NCI-H1930 (cell line): ENCODE measurements around the gene TPST2.

ENCODE experiments used
- DNase-seq, 2 experiments: peaks; one replicate each; lab custom pipeline; 2025; lab: John Stamatoyannopoulos, UW

TPST2 gene

DNA sequence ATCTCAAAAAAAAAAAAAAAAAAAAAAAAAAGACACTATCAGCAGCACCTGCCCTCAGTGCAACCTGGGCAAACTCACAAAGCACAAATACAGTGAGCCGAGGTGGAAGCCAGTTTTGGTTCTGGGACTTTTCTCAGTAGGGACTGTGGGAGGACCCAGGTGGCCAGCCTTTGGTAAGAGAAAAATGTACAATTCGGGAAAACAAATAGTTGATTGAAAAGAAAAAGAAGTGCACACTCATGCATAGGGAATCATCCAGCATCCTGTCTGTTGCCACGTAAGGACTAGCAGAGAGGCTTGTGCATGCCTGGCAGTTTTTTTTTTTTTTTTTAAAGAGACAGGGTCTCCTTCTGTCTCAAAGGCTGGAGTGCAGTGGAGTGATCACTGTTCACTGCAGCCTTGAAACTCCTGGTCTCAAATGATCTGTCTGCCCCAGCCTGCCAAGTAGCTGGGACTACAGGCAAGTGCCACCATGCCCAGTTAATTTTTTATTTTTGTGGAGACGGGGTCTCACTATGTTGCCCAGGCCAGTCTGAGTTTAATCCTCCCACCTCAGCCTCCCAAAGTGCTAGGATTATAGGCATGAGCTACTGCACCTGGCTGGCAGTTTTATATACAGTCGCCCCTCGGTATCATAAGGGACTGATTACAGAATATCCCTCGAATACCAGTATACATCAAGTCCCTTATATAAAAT, 36.7 kb downstream of the TPST2 start:
- DNase-seq, result no peak

DNA sequence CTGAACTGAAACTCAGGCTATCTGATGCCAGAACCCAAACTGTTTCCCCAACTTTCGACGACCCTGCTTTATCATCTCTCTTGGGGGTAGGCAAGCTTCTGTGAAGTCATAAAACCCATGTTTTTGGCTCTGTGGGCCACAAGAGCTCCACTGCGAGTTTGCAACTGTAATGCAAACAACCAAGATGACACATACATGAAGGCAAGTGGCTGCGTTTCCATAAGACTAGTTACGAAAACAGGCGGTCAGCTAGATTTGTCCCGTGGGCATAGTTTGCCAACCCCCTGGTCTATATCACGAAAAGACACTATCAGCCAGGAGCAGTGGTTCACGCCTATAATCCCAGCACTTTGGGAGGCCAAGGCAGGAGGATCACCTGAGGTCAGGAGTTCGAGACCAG, 37.5 kb downstream of the TPST2 start:
- no peak for DNase-seq

DNA sequence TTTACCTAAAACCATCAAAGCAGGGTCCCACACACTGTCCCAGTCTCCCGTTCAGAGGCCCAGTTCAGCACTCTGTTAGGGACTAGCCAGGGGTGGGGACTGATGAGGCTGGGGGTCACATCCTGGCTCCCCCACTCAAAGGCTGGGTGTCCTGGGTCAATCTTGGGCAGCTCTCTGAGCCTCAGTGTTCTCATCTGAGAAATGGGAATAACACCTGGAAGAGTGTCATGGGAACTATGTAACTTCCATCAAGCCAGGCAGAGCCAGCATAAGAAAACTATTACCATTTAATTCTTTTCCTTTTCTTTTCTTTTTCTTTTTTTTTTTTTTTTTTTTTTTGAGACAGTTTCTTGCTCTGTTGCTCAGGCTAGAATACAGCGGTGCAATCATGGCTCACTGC, 38.4 kb downstream of the TPST2 start:
- DNase-seq, result no peak

DNA sequence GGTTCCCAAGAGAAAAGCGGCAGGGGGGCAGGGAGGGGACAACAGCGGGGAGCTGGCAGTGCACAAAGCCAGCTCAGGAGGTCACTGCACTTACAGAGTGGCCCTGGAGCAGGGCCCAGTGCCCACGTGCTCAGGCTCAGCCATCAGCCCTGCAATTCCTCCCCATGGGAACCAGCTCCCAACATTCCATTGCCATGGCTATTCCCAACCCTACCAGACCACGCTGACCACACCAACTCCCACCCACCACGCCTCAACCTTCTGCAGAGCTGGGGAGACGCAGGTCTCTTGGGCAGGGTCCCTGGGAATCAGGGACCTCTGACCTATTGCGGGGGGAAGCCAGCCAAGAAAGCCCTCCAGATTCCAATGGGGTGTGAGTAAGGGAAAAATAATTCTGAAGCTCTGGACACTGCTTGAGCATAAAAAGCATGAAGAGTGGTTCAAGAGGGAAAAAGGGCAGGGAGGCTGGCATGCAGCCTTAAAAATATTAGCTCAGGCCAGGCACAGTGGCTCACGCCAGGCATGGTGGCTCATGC, 39.4 kb downstream of the TPST2 start:
- no peak for DNase-seq

DNA sequence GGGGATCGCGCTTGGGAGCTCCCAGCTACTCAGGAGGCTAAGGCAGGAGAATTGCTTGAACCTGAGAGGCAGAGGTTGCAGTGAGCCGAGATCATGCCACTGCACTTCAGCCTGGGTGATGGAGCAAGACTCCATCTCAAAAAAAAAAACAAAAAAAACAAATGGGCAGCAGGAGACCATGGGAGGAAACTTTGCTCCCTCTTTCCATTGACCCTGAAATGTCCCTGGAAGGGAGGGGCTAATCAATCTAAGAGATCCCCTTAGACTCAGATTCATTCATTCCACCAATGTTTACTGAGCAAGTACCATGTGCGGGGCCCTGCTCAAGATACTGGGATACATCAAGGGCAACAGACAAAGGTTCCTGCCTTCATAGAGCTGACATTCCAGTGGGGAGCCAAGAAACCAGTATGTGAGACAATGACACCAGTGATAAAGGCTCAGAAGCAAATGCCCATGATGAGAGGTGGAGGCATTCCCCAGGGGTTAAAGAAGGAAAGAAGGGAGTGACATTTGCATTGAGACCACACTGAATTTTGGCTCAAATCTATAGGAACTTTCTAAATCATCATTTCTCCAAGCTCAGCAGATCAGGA, 39.9 kb downstream of the TPST2 start:
- DNase-seq, result no peak

DNA sequence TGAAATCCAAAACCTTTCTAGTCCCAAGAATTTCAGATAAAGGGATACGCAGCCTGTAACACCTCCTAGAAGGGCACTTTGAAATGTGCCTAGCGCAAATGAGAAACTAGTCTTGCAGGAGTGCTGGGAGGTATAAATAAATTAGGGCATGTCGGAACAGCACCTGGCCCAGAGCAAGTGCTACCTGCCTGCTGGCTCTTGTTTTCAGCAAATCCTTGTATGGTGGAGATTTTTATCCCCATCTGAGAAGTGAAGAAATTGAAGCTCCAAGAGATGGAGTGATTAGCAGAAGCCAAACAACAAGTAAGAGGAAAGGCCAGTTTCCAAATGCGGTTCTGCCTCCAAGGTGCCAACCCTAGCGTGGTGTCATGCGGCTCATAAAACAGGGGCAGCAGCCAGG, 40.9 kb downstream of the TPST2 start:
- no peak for DNase-seq

DNA sequence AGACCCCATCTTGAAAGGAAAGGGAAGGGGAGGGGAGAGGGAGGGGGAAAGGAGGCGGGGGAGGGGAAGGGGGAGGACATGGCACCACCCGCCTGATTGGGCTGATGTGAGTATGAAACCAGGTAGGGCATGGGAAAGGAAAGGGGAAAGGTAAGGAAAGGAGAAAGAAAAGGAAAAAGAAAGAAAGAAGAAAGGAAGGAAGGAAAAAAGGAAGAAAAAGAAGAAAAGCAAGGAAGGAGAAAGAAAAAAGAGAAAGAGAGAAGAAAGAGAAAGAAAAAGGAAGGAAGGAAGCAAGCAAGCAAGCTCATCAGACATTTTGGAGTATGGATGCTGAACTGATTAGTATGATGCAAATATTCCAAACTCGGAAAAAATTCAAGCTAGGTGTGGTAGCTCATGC, 41.6 kb downstream of the TPST2 start:
- no peak for DNase-seq

DNA sequence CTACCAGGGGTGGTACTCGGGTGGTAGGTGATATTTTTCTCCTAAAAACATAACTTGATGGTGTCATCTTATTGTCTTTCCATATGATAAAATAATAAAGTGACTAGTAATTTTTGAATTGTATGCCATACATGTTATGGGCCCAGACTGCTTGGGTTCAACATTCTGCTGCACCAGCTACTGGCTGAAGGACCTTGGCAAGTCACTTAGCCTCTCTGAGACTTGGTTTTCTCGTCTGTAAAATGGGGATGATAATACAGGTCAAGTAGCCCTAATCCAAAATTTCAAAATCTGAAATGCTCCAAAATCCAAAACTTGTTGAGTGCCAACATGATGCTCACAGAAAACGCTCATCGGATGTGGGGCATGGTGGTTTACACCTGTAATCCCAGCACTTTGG, 42.1 kb downstream of the TPST2 start:
- DNase-seq, result no peak

DNA sequence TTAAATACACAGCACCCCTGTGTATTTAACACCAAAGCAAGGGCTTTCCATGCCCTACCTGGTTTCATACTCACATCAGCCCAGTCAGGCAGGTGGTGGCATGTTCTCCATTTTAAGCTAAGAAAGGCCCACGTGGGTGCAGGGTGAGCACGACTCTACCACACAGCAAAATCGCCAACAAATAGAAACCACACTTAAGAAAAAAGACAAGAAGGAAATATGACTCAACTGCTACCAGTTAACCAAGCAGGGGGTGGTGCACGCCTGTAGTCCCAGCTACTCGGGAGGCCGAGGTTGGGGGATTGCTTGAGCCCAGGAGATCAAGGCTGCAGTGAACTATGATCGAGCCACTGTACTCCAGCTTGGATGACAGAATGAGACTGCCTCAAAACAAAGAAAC, 42.5 kb downstream of the TPST2 start:
- no peak for DNase-seq

DNA sequence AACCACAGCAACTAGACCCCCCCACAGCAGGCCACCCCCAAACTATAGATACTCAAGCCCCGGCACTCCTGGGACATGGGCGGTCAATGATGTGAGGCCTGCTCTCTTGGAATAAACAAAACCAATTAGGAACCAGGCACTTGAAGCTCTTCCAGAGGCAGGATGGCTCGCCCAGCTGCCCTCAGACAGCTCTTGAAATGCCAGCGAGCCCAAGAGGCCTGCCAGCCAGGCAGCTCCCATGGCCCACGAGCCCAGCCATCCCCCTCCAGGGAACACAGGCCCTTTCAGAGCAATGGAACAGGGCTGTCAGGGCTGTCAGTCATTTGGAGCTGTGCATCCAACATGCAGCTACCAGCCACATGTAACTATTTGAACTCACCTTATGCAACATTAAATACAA, 43.6 kb downstream of the TPST2 start:
- DNase-seq, result no peak

DNA sequence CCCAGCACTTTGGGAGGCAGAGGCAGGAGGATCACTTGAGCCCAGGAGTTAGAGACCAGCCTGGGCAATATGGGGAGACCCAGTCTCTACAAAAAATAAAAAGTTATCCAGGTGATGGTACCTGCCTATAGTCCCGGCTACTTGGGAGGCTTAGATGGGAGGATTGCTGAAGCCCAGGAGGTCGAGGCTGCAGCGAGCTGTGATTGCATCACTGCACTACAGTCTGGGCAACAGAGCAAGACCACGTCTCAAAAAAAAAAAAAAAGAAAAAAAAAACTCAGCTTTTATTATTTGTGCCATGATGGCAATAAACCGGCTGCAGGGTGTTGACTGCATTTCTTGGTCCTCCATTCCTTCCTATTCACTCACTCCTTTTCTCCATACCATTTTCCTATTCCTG, 44.1 kb downstream of the TPST2 start:
- no peak for DNase-seq

DNA sequence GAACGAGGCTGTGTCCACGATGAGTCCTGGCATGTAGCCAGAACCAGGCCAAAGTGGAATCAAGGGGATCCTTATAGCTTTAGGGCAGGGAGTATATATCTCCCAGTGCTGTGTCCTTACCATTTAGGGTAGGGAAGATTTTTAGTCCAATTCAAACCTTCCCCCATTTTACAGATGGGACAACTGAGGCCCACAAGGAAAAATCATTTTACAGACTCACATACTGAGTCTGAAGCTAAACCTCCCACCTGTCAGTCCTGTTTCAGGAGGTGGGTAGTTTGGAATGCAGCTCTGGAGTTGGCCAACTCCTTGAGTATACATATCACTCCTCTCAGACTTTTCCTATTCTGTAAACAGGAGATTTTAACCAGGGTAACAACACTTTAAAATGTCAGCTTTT, 44.5 kb downstream of the TPST2 start:
- DNase-seq, result no peak

DNA sequence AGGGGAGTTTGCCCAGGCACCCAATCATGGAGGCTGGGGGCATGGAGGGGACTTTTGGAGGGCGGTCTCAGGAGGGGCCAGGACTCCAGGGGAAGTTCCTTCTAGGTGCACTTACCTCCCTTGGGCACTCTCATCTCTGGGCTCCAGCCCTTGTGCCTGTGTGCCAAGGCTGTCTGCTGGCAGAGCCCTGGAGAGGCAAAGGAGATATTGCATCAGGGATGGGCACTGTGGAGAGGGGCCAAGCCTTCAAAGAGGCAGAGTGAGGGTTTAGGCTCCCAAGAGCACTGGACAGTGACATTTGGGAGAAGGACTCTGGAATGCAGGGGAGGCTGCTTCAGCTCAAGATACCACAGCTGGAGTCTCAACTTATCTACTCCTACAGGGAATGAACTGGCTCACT, 45.4 kb downstream of the TPST2 start:
- DNase-seq, result no peak

DNA sequence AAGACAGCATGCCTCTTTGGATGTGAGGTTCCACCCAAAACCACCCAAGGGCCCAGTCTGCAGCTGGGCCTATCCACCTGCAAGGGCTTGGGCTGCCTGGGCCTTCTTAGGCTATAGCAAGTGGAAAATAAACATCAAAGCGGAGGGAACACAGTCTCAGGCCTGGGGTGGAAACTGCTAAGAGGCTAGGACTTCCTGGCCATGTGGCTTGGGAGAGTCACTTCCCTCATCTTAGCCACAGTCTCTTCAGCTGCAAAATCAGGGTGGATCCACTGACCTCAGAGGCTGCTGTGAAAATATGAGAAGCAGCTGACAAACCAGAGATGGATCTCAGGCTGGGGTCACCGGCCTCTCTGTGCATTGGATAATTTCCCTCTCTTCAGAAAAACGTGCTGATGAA, 47.1 kb downstream of the TPST2 start:
- no peak for DNase-seq

DNA sequence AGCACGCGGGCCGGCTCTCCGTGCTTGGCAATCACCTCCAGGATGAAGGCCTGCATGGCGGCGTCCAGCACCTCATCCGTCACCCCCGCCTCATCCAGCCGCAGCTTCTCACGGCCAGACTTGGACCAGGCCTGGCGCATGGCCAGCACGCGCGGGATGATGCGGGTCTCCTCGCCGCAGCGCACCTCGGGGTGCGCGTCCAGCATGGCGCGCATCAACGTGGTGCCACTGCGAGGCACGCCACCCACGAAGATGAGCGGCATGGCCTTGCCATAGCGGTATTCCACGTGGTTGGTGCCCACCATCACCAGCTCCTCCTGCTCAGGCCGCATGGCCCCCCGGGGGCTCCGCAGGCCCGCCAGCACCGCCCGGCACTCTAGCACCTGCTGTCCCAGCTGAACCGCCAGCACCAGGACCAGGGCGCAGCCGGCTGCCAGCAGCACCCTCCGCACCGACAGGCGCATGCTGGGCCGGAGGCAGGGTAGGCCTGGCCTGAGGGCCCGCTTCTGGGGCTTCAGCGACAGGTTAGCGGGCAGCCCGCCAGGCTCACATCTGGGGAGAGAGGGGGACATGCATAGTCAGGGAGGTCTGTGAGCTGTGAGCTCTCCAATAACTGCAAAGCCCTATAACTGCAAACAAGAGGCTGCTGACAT, 48.6 kb downstream of the TPST2 start:
- DNase-seq, result no peak

DNA sequence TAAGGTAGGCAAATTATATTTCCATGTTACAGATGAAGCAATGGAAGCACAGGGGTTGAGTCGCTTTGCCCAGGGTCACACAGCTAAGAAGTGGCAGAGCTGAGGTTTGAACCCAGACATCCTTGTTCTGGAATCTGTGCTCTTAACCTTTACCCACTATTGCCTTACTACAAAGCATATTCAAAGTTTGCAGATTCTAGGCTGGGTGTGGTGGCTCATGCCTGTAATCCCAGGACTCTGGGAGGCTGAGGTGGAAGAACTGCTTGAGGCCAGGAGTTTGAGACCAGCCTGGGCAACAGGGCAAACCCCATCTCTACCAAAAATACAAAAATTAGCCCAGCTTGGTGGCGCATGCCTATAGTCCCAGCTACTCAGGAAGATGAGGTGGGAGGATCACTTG, 49.8 kb downstream of the TPST2 start:
- DNase-seq, result no peak

DNA sequence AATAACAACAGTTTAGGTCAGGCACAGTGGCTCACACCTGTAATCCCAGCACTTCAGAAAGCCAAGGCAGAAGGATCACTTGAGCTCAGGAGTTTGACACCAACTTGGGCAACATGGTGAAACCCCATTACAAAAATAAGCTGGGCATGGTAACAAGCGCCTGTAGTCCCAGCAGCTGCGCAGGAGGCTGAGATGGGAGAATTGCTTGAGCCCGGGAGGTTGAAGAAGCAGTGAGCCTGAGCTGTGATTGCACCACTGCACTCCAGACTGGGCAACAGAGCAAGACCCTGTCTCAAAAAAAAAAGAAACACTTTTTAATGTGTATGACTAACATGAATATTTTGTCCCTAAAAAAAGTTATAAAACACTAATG, 53.2 kb downstream of the TPST2 start:
- DNase-seq, result no peak

DNA sequence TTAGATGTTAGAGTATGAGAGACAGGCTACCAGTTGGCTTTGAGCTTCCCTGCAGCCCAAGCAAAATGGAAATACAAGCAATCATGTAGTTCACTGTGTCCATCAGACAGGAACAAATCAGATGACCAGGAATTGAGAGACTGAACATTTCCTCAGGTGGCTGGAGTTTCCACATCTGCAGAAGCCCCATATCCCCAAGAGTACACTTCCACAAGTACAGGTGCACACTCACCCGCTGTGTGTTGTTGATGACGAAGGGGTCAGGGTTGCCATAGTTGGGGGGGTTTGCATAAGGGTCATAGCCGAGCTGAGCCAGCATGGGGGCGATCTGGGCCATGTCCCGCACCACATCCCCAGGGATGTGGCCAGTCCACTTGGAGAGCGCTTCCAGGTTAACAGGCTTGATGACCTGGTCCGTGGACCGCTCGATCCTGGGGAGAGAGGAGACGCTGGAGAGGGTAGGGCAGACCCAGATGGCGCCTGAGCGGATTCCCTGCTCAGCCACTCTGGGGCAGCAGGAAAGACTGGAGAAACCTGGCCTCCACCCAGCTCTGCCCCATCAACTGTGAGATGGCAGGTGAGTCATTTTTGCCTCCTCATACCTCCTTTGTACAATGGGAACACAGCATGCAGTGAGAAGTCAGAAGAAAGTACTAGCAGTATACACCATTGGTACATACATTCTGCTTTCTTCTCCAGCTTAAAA, 53.7 kb downstream of the TPST2 start:
- no peak for DNase-seq

DNA sequence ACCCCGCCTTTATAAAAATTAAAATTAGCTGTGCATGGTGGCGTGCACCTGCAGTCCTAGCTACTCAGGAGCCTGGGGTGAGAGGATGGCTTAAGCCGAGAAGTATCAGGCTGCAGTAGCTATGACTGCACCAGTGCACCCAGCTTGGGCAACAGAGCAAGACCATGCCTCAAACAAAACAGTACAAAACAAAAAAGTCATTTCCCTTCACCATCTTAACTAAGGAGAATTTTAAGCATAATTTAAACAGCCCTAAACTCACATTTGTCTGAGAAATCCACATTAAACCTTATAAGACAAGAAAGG, 54.4 kb downstream of the TPST2 start:
- no peak for DNase-seq

DNA sequence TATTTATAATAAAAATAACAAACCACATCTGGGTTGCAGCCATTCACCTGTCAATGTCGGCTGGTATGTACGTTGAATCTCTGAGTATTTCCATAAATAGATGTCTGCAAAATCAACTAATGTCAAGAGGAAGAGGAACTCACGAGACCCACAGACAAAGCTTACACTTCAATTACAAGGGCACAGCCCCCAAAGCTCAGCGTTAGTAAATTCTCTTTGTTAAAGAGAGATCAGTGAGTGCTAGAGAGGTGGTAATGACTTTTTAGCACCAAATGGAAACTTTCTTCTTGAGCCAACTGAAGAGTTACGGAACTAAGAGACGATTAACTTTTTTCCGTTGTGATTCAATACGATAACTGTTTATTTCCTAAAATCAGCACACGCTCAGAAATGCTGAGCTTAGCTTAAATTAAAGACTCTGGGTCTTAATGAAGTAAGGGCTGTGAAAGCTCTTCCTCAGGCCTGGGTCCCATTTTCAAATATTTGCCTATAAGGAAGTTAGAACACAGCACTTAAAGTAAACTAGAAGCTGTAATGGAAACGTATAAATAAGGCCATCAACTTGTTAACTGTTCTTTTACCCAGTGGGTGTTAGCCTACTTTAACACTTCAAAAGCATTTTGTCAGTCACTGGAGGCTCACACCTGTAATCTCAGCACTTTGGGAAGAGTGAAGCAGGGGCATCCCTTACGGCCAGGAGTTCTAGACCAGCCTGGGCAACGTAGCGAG, 54.9 kb downstream of the TPST2 start:
- no peak for DNase-seq

DNA sequence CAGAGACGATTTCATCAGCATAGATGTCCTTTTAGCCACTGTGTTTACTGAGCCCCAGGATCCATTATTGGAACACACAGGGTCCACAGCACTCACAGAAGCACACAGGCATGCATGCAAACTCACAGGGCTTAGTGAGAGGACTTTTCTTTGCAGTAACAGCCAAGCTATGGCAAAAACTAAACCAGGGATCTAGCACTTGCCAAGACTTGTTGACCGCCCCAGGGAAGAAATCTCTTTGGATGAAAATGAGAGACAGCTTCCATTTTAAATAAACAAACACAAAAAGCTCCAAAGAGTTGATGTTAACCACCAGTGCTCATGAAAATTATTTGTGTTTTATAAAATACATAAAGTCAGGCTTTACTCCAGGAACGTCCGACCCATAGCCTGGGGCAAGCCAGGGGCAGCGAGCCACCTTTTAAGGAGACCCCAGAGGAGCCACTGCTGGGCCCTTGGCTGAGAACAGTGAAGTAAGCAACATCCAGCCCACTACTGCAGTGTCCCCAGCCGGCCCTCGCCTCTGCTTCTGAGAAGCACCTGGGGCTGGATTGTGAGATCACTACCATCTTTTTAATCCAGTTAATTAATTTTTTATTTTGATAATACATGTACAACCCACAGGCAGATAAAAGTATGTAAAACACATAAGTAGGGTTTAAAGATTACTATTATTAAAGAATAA, 55.6 kb downstream of the TPST2 start:
- DNase-seq, result no peak

DNA sequence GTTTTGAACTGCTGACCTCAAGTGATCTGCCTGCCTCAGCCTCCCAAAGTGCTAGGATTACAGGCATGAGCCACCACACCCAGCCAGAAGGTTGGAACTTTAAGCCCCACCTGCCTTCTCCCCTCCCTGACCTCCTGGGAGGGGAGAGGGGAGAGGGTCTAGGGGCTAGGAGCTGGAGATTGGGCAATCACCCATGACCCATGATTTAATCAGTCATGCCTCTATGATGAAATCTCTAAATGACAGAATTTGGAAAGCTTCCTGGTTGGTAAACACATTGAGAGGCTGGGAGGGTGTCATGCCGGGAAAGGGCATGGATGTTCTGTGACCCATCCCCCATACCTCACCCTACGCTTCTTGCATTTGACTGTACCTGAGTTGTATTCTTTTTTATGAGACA, 60.6 kb downstream of the TPST2 start:
- DNase-seq, result no peak
